GM12878 (cell line): ENCODE results near the gene NUDT17. TPM values are rescaled to one million over a fixed set of nuclear protein-coding genes. Genes with fewer than 3 reads are reported as not detected.

Experiments used
- ASH2L ChIP-seq: fragments of 300-600, 200-600 bp; sonication (generic); IDR thresholded peaks from 2 replicates; pipeline ENCODE4 v1.6.1; 2017; ENCODE audit warnings: low read depth, mild to moderate bottlenecking, borderline replicate concordance
- BACH1 ChIP-seq: fragments of 450-650 bp; IDR thresholded peaks from 2 replicates; pipeline ENCODE4 v1.6.1; 2017; ENCODE audit warnings: mild to moderate bottlenecking, borderline replicate concordance
- BRCA1 ChIP-seq: IDR thresholded peaks from 2 replicates; pipeline ENCODE4 v1.6.1; 2011; ENCODE audit warnings: low read depth, low read length, improper control_type of control experiment
- CEBPB ChIP-seq, 2 experiments: fragments of 150-350 bp in 1 of 2; IDR thresholded peaks; 2 replicates each; pipeline ENCODE4 v1.6.1; 2012 to 2014; ENCODE audit warnings: low read depth in 2 of 2, low read length in 2 of 2, borderline replicate concordance in 1 of 2, inconsistent platforms in 1 of 2
- CTCF ChIP-seq, 3 experiments: IDR thresholded peaks in 2 of 3; conservative IDR thresholded peaks in 1 of 3; 2 replicates each; pipeline ENCODE4 v1.5.1; 2011; ENCODE audit warnings: low read depth in 3 of 3, low read length in 3 of 3, mild to moderate bottlenecking in 3 of 3, control low read depth in 2 of 3, moderate library complexity in 2 of 3, inconsistent platforms in 1 of 3, mixed read lengths in 1 of 3; ENCODE audit not compliant: control insufficient read depth in 2 of 3, insufficient read depth in 1 of 3; ENCODE audit errors: extremely low read depth in 1 of 3
- GATAD2B ChIP-seq: fragments of 450-650 bp; conservative IDR thresholded peaks from 2 replicates; pipeline ENCODE4 v1.6.1; 2017; ENCODE audit warnings: low read depth, mild to moderate bottlenecking, moderate library complexity
- IKZF1 ChIP-seq: fragments of 450-650 bp; conservative IDR thresholded peaks from 2 replicates; pipeline ENCODE4 v1.6.1; 2017; ENCODE audit warnings: antibody characterized with exemption, mild to moderate bottlenecking
- MAX ChIP-seq: IDR thresholded peaks from 2 replicates; pipeline ENCODE4 v1.6.1; 2012; ENCODE audit warnings: low read depth, low read length, improper control_type of control experiment
- NFYB ChIP-seq: IDR thresholded peaks from 2 replicates; pipeline ENCODE4 v1.6.1; 2011; ENCODE audit warnings: low read depth, mild to moderate bottlenecking, low read length, improper control_type of control experiment, moderate library complexity; ENCODE audit not compliant: insufficient read depth
- SMC3 ChIP-seq: IDR thresholded peaks from 2 replicates; pipeline ENCODE4 v1.6.1; 2011; ENCODE audit warnings: low read length, improper control_type of control experiment, borderline replicate concordance
- STAT3 ChIP-seq: IDR thresholded peaks from 2 replicates; pipeline ENCODE4 v1.6.1; 2011; ENCODE audit warnings: low read depth, low read length, improper control_type of control experiment
- TARDBP ChIP-seq: IDR thresholded peaks from 2 replicates; pipeline ENCODE4 v1.6.1; 2016; ENCODE audit warnings: borderline replicate concordance
- YY1 ChIP-seq: IDR thresholded peaks from 2 replicates; pipeline ENCODE4 v1.6.1; 2011; ENCODE audit warnings: low read depth, mild to moderate bottlenecking, low read length
- ZZZ3 ChIP-seq: IDR thresholded peaks from 2 replicates; pipeline ENCODE4 v1.6.1; 2011; ENCODE audit warnings: low read depth; ENCODE audit not compliant: control insufficient read depth, insufficient read length
- polyA plus RNA-seq, 11 experiments: library from polyadenylated mRNA; depleted of rRNA in 4 of 11; unstranded in 6 of 11; stranded (reverse) in 5 of 11; fragments of >200 nt; fragmentation: Nextera tagmentation in 4 of 11; fragmentation: Illumina TruSeq in 1 of 11; extraction: Ambion mirVana in 4 of 11; extraction: Trizol in 1 of 11; gene quantifications; 1 replicate in 1 of 11; 2 replicates in 10 of 11; pipeline versions ENCODE4 v1.2.1 to v1.2.3, GENCODE V29; 2011 to 2016; ENCODE audit warnings: inconsistent platforms in 2 of 11, missing spikeins in 2 of 11, low read depth in 1 of 11
- total RNA-seq, 4 experiments: library from RNA; depleted of rRNA in 3 of 4; stranded (reverse); fragments of >200 nt in 3 of 4; fragmentation: Illumina TruSeq in 1 of 4; extraction: Trizol in 1 of 4; gene quantifications; 2 replicates each; pipeline versions ENCODE4 v1.2.1 to v1.2.3, GENCODE V29; 2013 to 2021
- TF ChIP-seq, protein P1 (sequence below): IDR thresholded peaks from 2 replicates; pipeline ENCODE4 v1.6.1; 2012; ENCODE audit warnings: mild to moderate bottlenecking, low read depth, low read length
- TF ChIP-seq, protein P2 (sequence below): fragments of 450-650 bp; IDR thresholded peaks from 2 replicates; pipeline ENCODE4 v1.6.1; 2017; ENCODE audit warnings: mild to moderate bottlenecking, low read depth, inconsistent platforms; ENCODE audit not compliant: poor library complexity, severe bottlenecking

The NUDT17 gene
- total and polyA plus RNA-seq, 10 of the 15 experiments (the other 5 are each of a cell fraction or from before 2014, with no cell fraction given): 1.2 to 4.7 (median 4.0) TPM

DNA sequence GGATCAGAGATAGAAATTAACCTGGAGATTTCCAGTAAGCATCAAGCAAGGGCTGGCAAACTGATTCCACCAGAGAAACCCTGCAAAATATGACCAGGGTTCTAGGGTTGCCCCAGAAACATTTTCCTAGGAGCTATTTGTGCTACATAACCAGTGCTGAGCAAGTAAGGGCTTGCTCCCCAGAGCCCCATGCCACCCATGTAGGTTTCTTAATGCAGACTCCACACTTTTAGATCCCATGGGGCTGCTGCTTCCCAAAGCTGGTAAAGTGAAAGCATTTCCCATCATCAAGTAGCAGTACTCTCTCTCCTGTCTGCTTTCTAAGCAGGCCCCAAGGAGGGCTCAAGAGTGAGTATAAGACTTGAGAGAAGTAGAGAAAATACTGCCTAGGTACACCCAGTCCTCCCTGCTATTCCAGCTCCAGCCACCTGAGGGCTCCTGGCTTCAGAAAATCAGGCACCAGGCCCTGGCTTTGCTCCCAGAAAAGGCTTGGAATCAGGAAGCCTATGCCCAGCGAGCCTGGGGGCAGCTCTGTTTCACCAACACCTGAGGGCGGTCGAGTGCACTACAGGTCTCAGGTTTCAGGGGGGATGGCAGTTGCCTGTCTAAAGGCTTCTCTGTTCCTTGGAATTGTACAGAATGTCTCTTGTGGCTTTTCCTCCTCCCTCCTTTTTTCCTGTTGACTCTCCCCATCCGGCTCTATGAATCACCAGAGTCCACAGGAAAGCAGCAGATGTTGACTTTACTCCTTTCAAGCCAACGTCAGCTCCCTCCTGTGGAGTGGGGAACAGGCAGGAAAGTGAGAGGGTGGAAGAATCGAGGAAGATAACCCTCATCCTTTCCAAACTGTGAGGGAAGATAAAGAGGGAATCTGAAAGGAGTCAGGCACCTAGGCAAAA lies 46.4 kb downstream of the NUDT17 start (continued):
- TF ChIP-seq, protein P1, sequence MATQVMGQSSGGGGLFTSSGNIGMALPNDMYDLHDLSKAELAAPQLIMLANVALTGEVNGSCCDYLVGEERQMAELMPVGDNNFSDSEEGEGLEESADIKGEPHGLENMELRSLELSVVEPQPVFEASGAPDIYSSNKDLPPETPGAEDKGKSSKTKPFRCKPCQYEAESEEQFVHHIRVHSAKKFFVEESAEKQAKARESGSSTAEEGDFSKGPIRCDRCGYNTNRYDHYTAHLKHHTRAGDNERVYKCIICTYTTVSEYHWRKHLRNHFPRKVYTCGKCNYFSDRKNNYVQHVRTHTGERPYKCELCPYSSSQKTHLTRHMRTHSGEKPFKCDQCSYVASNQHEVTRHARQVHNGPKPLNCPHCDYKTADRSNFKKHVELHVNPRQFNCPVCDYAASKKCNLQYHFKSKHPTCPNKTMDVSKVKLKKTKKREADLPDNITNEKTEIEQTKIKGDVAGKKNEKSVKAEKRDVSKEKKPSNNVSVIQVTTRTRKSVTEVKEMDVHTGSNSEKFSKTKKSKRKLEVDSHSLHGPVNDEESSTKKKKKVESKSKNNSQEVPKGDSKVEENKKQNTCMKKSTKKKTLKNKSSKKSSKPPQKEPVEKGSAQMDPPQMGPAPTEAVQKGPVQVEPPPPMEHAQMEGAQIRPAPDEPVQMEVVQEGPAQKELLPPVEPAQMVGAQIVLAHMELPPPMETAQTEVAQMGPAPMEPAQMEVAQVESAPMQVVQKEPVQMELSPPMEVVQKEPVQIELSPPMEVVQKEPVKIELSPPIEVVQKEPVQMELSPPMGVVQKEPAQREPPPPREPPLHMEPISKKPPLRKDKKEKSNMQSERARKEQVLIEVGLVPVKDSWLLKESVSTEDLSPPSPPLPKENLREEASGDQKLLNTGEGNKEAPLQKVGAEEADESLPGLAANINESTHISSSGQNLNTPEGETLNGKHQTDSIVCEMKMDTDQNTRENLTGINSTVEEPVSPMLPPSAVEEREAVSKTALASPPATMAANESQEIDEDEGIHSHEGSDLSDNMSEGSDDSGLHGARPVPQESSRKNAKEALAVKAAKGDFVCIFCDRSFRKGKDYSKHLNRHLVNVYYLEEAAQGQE: no peak
- TF ChIP-seq GATAD2B (no peak), NFYB (no peak), MAX (no peak), YY1 (0 out of 2 replicates have a peak, but pooled peaks have one; percentile 34), STAT3 (no peak), ZZZ3 (no peak), BRCA1 (no peak), CTCF (IDR thresholded peaks at IDR 0.05 in 2 of 3, conservative IDR thresholded peaks at IDR 0.05 in 1 of 3; ENCODE audit: control insufficient read depth in 2 of 3, extremely low read depth in 1 of 3, insufficient read depth in 1 of 3, low read depth in 3 of 3, low read length in 3 of 3) (peak; percentile 89 to 90 (median 90)), IKZF1 (peak; percentile 82), TARDBP (no peak), BACH1 (no peak), CEBPB (IDR thresholded peaks at IDR 0.05; ENCODE audit: borderline replicate concordance in 1 of 2, low read depth in 2 of 2, low read length in 2 of 2) (no peak), SMC3 (peak; percentile 86), ASH2L (no peak)
- TF ChIP-seq, protein P2, sequence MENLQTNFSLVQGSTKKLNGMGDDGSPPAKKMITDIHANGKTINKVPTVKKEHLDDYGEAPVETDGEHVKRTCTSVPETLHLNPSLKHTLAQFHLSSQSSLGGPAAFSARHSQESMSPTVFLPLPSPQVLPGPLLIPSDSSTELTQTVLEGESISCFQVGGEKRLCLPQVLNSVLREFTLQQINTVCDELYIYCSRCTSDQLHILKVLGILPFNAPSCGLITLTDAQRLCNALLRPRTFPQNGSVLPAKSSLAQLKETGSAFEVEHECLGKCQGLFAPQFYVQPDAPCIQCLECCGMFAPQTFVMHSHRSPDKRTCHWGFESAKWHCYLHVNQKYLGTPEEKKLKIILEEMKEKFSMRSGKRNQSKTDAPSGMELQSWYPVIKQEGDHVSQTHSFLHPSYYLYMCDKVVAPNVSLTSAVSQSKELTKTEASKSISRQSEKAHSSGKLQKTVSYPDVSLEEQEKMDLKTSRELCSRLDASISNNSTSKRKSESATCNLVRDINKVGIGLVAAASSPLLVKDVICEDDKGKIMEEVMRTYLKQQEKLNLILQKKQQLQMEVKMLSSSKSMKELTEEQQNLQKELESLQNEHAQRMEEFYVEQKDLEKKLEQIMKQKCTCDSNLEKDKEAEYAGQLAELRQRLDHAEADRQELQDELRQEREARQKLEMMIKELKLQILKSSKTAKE: no peak
